Fibroblast of skin of right quadriceps (primary cell): ENCODE data around the gene CLEC9A.

ENCODE experiments used
- DNase-seq: peaks from one replicate; pipeline ENCODE4 v3.0.0-alpha.2; 2013

Gene CLEC9A

GRCh38 chr12:10113075-10113474, 82.6 kb downstream of the CLEC9A start:
- no peak for DNase-seq

GRCh38 chr12:10113920-10114319, 83.4 kb downstream of the CLEC9A start:
- no peak for DNase-seq

- no peak for DNase-seq
These were observed 84.8 kb downstream of the CLEC9A start for GRCh38 chr12:10115311-10115710.
